ENCODE data around the gene ASL. TPM values are rescaled to one million over a fixed set of nuclear protein-coding genes. Genes with fewer than 3 reads are reported as not detected.

Gene ASL
- total RNA-seq, 1 donor from 2014 or later, result 25.5 TPM

- H3K27ac Mint-ChIP-seq (ENCODE audit: unreplicated experiment), result no peak overlapping the region
- H3K9me3 Mint-ChIP-seq (ENCODE audit: low read depth), result no peaks in the 10 kb centered on the region
- H3K27me3 Mint-ChIP-seq (ENCODE audit: low read depth), result no peaks in the 10 kb centered on the region
- no peak overlapping the region for H3K4me3 Mint-ChIP-seq (ENCODE audit: unreplicated experiment)
- TF ChIP-seq, protein P1, sequence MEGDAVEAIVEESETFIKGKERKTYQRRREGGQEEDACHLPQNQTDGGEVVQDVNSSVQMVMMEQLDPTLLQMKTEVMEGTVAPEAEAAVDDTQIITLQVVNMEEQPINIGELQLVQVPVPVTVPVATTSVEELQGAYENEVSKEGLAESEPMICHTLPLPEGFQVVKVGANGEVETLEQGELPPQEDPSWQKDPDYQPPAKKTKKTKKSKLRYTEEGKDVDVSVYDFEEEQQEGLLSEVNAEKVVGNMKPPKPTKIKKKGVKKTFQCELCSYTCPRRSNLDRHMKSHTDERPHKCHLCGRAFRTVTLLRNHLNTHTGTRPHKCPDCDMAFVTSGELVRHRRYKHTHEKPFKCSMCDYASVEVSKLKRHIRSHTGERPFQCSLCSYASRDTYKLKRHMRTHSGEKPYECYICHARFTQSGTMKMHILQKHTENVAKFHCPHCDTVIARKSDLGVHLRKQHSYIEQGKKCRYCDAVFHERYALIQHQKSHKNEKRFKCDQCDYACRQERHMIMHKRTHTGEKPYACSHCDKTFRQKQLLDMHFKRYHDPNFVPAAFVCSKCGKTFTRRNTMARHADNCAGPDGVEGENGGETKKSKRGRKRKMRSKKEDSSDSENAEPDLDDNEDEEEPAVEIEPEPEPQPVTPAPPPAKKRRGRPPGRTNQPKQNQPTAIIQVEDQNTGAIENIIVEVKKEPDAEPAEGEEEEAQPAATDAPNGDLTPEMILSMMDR (IDR thresholded peaks at IDR 0.05), result no peak
- no peak for DNase-seq (ENCODE audit: low spot score)
- H3K36me3 Mint-ChIP-seq (ENCODE audit: low read depth), result peaks cover 6% of the 10 kb centered on the region
- peaks cover 4% of the 10 kb centered on the region for H3K4me1 Mint-ChIP-seq (ENCODE audit: low read depth)
Measured at GRCh38 chr7:66082083-66082482, 6.5 kb downstream of the ASL start.

DNA sequence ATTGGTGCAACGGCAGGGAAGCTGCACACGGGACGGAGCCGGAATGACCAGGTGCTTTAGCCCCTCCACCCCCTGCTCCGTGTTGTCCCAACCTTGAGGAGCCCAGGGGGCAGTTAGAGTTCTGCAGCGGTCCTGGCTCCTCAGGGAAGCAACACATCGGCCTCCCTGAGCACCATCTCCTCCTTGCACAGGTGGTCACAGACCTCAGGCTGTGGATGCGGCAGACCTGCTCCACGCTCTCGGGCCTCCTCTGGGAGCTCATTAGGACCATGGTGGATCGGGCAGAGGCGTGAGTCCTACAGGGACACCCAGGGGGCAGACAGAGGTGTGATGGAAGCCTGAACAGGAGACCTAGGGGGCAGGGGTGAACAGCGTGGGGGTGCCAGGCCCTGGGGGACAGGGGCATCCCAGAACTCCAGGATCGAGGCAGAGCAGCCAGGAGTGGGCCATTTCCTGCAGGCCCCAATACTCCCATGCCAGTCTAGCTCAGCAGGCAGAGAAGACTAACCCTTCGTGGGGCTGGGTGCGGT lies 7.3 kb downstream of the ASL start:
- TF ChIP-seq, protein P1 (IDR thresholded peaks at IDR 0.05), result no peak
- Mint-ChIP-seq H3K4me1 (ENCODE audit: low read depth) (no peaks in the 10 kb centered on the region), H3K36me3 (ENCODE audit: low read depth) (peaks cover 6% of the 10 kb centered on the region), H3K9me3 (ENCODE audit: low read depth) (no peaks in the 10 kb centered on the region), H3K4me3 (ENCODE audit: unreplicated experiment) (no peak overlapping the region), H3K27me3 (ENCODE audit: low read depth) (no peaks in the 10 kb centered on the region), H3K27ac (ENCODE audit: unreplicated experiment) (no peak overlapping the region)
- no peak for DNase-seq (ENCODE audit: low spot score)

DNA sequence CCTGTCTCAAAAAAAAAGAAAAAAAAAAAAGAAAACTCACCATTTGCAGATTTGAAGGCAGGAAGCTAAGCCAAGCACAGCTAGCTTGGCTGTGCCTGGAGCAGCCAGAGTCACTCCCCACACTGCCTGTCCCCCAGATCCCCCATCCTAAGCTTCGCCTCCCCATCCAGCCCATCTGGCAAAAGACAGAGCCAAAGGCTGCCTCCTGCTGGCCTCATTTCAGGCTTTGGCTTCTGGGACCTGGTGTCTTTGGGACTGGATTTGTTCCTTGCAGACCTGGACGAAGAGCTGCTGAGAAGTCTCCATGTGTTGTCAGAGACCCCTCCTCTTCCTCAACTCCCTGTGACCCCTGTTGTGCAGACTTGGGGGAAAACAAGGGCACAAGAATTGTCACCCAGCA lies 8.1 kb downstream of the ASL start:
- Mint-ChIP-seq H3K4me1 (ENCODE audit: low read depth) (no peaks in the 10 kb centered on the region), H3K36me3 (ENCODE audit: low read depth) (peaks cover 6% of the 10 kb centered on the region), H3K4me3 (ENCODE audit: unreplicated experiment) (no peak overlapping the region), H3K27ac (ENCODE audit: unreplicated experiment) (no peak overlapping the region), H3K27me3 (ENCODE audit: low read depth) (no peaks in the 10 kb centered on the region), H3K9me3 (ENCODE audit: low read depth) (no peaks in the 10 kb centered on the region)
- TF ChIP-seq, protein P1 (IDR thresholded peaks at IDR 0.05), result peak; percentile 13
- DNase-seq (ENCODE audit: low spot score), result no peak

GRCh38 chr7:66088861-66089838 lies 13.5 kb downstream of the ASL start:
- no peaks in the 10 kb centered on the region for H3K27me3 Mint-ChIP-seq (ENCODE audit: low read depth)
- no peaks in the 10 kb centered on the region for H3K9me3 Mint-ChIP-seq (ENCODE audit: low read depth)
- H3K4me1 Mint-ChIP-seq (ENCODE audit: low read depth), result no peaks in the 10 kb centered on the region
- no peak overlapping the region for H3K4me3 Mint-ChIP-seq (ENCODE audit: unreplicated experiment)
- TF ChIP-seq, protein P1 (IDR thresholded peaks at IDR 0.05), result no peak
- H3K36me3 Mint-ChIP-seq (ENCODE audit: low read depth), result peaks cover 1% of the 10 kb centered on the region
- no peak overlapping the region for H3K27ac Mint-ChIP-seq (ENCODE audit: unreplicated experiment)
- no peak for DNase-seq (ENCODE audit: low spot score)

- Mint-ChIP-seq H3K36me3 (ENCODE audit: low read depth) (no peaks in the 10 kb centered on the region), H3K27ac (ENCODE audit: unreplicated experiment) (no peak overlapping the region)
- TF ChIP-seq, protein P1 (IDR thresholded peaks at IDR 0.05), result no peak
Measured at GRCh38 chr7:66092654-66093053, 17.0 kb downstream of the ASL start.

More at GRCh38 chr7:66092654-66093053, 17.0 kb downstream of the ASL start:
- H3K27me3 Mint-ChIP-seq (ENCODE audit: low read depth), result no peaks in the 10 kb centered on the region
- H3K4me3 Mint-ChIP-seq (ENCODE audit: unreplicated experiment), result no peak overlapping the region
- H3K4me1 Mint-ChIP-seq (ENCODE audit: low read depth), result no peaks in the 10 kb centered on the region
- DNase-seq (ENCODE audit: low spot score), result no peak
- H3K9me3 Mint-ChIP-seq (ENCODE audit: low read depth), result no peaks in the 10 kb centered on the region

Data from chondrocyte (in vitro differentiated cells).